ENCODE results near the gene CTSZ. TPM values are rescaled to one million over a fixed set of nuclear protein-coding genes. Genes with fewer than 3 reads are reported as not detected.
"Not testable (repeated sequence)": the region's sequence is repeated elsewhere in the genome, so short reads cannot be mapped to it uniquely, and the experiment has no call there.

Gene CTSZ
- total and polyA plus RNA-seq, 2 donors, result 55.1 to 165 TPM

GRCh38 chr20:58992911-58993310 is 14.1 kb downstream of the CTSZ start:
- Histone ChIP-seq H3K36me3 (ENCODE audit: insufficient read depth) (peaks cover 5% of the 10 kb centered on the region), H3K4me1 (ENCODE audit: insufficient read depth) (no peaks in the 10 kb centered on the region), H3K27ac (ENCODE audit: low read depth) (no peak overlapping the region), H3K4me3 (ENCODE audit: low read depth, low read length) (no peak overlapping the region)
- DNase-seq (ENCODE audit: extremely low spot score), result no peak
- WGBS, result 69% methylated on average over 3 of the region's 3 CpGs

- peaks cover 5% of the 10 kb centered on the region for H3K36me3 ChIP-seq (ENCODE audit: insufficient read depth)
- 84% methylated on average over 9 of the region's 9 CpGs for WGBS
- H3K4me1 ChIP-seq (ENCODE audit: insufficient read depth), result no peaks in the 10 kb centered on the region
Measured at GRCh38 chr20:58991715-58992114, 15.3 kb downstream of the CTSZ start.

GRCh38 chr20:58990651-58991445 is 16.2 kb downstream of the CTSZ start:
- no peak overlapping the region for H3K27ac ChIP-seq (ENCODE audit: low read depth)
- no peak for DNase-seq (ENCODE audit: extremely low spot score)
- no peak overlapping the region for H3K4me3 ChIP-seq (ENCODE audit: low read depth, low read length)
- peaks cover 5% of the 10 kb centered on the region for H3K36me3 ChIP-seq (ENCODE audit: insufficient read depth)
- 94% methylated on average over 14 of the region's 14 CpGs for WGBS
- H3K4me1 ChIP-seq (ENCODE audit: insufficient read depth), result no peaks in the 10 kb centered on the region

More at GRCh38 chr20:58991715-58992114, 15.3 kb downstream of the CTSZ start:
- no peak for DNase-seq (ENCODE audit: extremely low spot score)
- H3K27ac ChIP-seq (ENCODE audit: low read depth), result no peak overlapping the region
- H3K4me3 ChIP-seq (ENCODE audit: low read depth, low read length), result no peak overlapping the region

GRCh38 chr20:58989196-58989595 is 17.9 kb downstream of the CTSZ start:
- no peak overlapping the region for H3K4me3 ChIP-seq (ENCODE audit: low read depth, low read length)
- peaks cover 5% of the 10 kb centered on the region for H3K36me3 ChIP-seq (ENCODE audit: insufficient read depth)
- WGBS, result 94% methylated on average over 10 of the region's 10 CpGs
- H3K4me1 ChIP-seq (ENCODE audit: insufficient read depth), result no peaks in the 10 kb centered on the region
- H3K27ac ChIP-seq (ENCODE audit: low read depth), result no peak overlapping the region
- no peak for DNase-seq (ENCODE audit: extremely low spot score)

- no peaks in the 10 kb centered on the region for H3K4me1 ChIP-seq (ENCODE audit: insufficient read depth)
- H3K36me3 ChIP-seq (ENCODE audit: insufficient read depth), result peaks cover 2% of the 10 kb centered on the region
- no peak overlapping the region for H3K4me3 ChIP-seq (ENCODE audit: low read depth, low read length)
- DNase-seq (ENCODE audit: extremely low spot score), result no peak
- no peak overlapping the region for H3K27ac ChIP-seq (ENCODE audit: low read depth)
- WGBS, result 73% methylated on average over 6 of the region's 6 CpGs
Measured at GRCh38 chr20:58988565-58988882, 18.5 kb downstream of the CTSZ start.

GRCh38 chr20:58987790-58988564 is 19.1 kb downstream of the CTSZ start:
- 86% methylated on average over 9 of the region's 9 CpGs for WGBS
- no peaks in the 10 kb centered on the region for H3K4me1 ChIP-seq (ENCODE audit: insufficient read depth)
- H3K4me3 ChIP-seq (ENCODE audit: low read depth, low read length), result no peak overlapping the region
- DNase-seq (ENCODE audit: extremely low spot score), result no peak
- H3K27ac ChIP-seq (ENCODE audit: low read depth), result no peak overlapping the region
- H3K36me3 ChIP-seq (ENCODE audit: insufficient read depth), result peaks cover 2% of the 10 kb centered on the region

GRCh38 chr20:58986968-58987517 is 20.0 kb downstream of the CTSZ start:
- 84% methylated on average over 8 of the region's 8 CpGs for WGBS
- peaks cover 2% of the 10 kb centered on the region for H3K36me3 ChIP-seq (ENCODE audit: insufficient read depth)
- no peak for DNase-seq (ENCODE audit: extremely low spot score)

GRCh38 chr20:58986286-58986967 is 20.6 kb downstream of the CTSZ start:
- peaks cover 2% of the 10 kb centered on the region for H3K36me3 ChIP-seq (ENCODE audit: insufficient read depth)
- DNase-seq (ENCODE audit: extremely low spot score), result no peak
- no peak overlapping the region for H3K27ac ChIP-seq (ENCODE audit: low read depth)
- no peaks in the 10 kb centered on the region for H3K4me1 ChIP-seq (ENCODE audit: insufficient read depth)
- no peak overlapping the region for H3K4me3 ChIP-seq (ENCODE audit: low read depth, low read length)
- 83% methylated on average over 9 of the region's 9 CpGs for WGBS

More at GRCh38 chr20:58986968-58987517, 20.0 kb downstream of the CTSZ start:
- no peak overlapping the region for H3K27ac ChIP-seq (ENCODE audit: low read depth)
- H3K4me1 ChIP-seq (ENCODE audit: insufficient read depth), result no peaks in the 10 kb centered on the region
- H3K4me3 ChIP-seq (ENCODE audit: low read depth, low read length), result no peak overlapping the region

- H3K27ac ChIP-seq (ENCODE audit: low read depth), result no peak overlapping the region
- WGBS, result 76% methylated on average over 5 of the region's 5 CpGs
- no peak overlapping the region for H3K4me3 ChIP-seq (ENCODE audit: low read depth, low read length)
- DNase-seq (ENCODE audit: extremely low spot score), result no peak
- H3K4me1 ChIP-seq (ENCODE audit: insufficient read depth), result no peaks in the 10 kb centered on the region
- H3K36me3 ChIP-seq (ENCODE audit: insufficient read depth), result no peaks in the 10 kb centered on the region
Measured at GRCh38 chr20:58985656-58986055, 21.4 kb downstream of the CTSZ start.

- WGBS, result 80% methylated on average over 6 of the region's 6 CpGs
- H3K36me3 ChIP-seq (ENCODE audit: insufficient read depth), result no peaks in the 10 kb centered on the region
- no peak overlapping the region for H3K27ac ChIP-seq (ENCODE audit: low read depth)
- H3K4me3 ChIP-seq (ENCODE audit: low read depth, low read length), result no peak overlapping the region
- no peaks in the 10 kb centered on the region for H3K4me1 ChIP-seq (ENCODE audit: insufficient read depth)
- DNase-seq (ENCODE audit: extremely low spot score), result no peak
Measured at GRCh38 chr20:58984691-58985090, 22.4 kb downstream of the CTSZ start.

- H3K27ac ChIP-seq (ENCODE audit: low read depth); H3K36me3 ChIP-seq (ENCODE audit: insufficient read depth); H3K4me1 ChIP-seq (ENCODE audit: insufficient read depth); DNase-seq (ENCODE audit: extremely low spot score); H3K4me3 ChIP-seq (ENCODE audit: low read depth, low read length): not testable (repeated sequence)
- 87% methylated on average over 12 of the region's 12 CpGs for WGBS
Measured at GRCh38 chr20:58983115-58983468, 24.0 kb downstream of the CTSZ start.

- 87% methylated on average over 12 of the region's 12 CpGs for WGBS
- no peak for DNase-seq (ENCODE audit: extremely low spot score)
- Histone ChIP-seq H3K36me3 (ENCODE audit: insufficient read depth) (no peaks in the 10 kb centered on the region), H3K27ac (ENCODE audit: low read depth) (no peak overlapping the region), H3K4me1 (ENCODE audit: insufficient read depth) (no peaks in the 10 kb centered on the region), H3K4me3 (ENCODE audit: low read depth, low read length) (no peak overlapping the region)
Measured at GRCh38 chr20:58982406-58983114, 24.5 kb downstream of the CTSZ start.

All from urinary bladder (tissue), 4 donors.